Ovary (tissue), 9 donors: ENCODE measurements around the gene PRKCE. TPM values are rescaled to one million over a fixed set of nuclear protein-coding genes. Genes with fewer than 3 reads are reported as not detected.

Experiments
- DNase-seq, 5 donors: peaks; one replicate each; pipeline ENCODE4 v3.0.0-alpha.2; 2019 to 2020
- H3K27ac ChIP-seq, 2 donors: fragments of 200-600 bp; one replicate each; pipeline versions ENCODE4 v1.5.1 to v1.8.0; 2019 to 2022
- H3K27me3 ChIP-seq: fragments of 200-600 bp; one replicate; pipeline ENCODE4 v1.8.0; 2022
- H3K36me3 ChIP-seq: fragments of 200-600 bp; sonication (generic); one replicate; pipeline ENCODE4 v1.5.1; 2019
- H3K4me1 ChIP-seq: one replicate; pipeline ENCODE4 v1.8.1; 2013; ENCODE audit warnings: mild to moderate bottlenecking, moderate library complexity; ENCODE audit not compliant: insufficient read depth
- H3K4me3 ChIP-seq: fragments of 200-600 bp; sonication (generic); one replicate; pipeline ENCODE4 v1.5.1; 2017
- H3K9me3 ChIP-seq, 2 donors: fragments of 200-600 bp in 1 of 2; sonication (generic) in 1 of 2; one replicate each; pipeline versions ENCODE4 v1.5.1 to v1.8.1; 2013 to 2019; ENCODE audit warnings: mild to moderate bottlenecking in 1 of 2, moderate library complexity in 1 of 2
- CTCF ChIP-seq, 3 donors: fragments of 450-650 bp in 2 of 3; fragments of 200-600 bp in 1 of 3; IDR thresholded peaks; one replicate each; pipeline versions ENCODE4 v1.5.1 to v1.8.0; 2016 to 2022; ENCODE audit warnings: antibody characterized with exemption in 3 of 3, mild to moderate bottlenecking in 1 of 3
- EP300 ChIP-seq: sonication (generic); formaldehyde crosslinking; IDR thresholded peaks from one replicate; pipeline ENCODE4 v1.6.1; 2017; ENCODE audit warnings: antibody characterized with exemption
- POLR2A ChIP-seq: fragments of 450-650 bp; IDR thresholded peaks from one replicate; pipeline ENCODE4 v1.6.1; 2017; ENCODE audit warnings: antibody characterized with exemption, mild to moderate bottlenecking, moderate library complexity
- WGBS, 3 donors: extraction: QIAGEN DNeasy Blood & Tissue Kit in 1 of 3; methylation state at CpG; one replicate each; pipeline versions ENCODE4 v1.1.5 to v1.1.7; 2013 to 2017; 5-methylcytosine and 5-hydroxymethylcytosine counted together
- intact Hi-C, 4 donors: fragments of 100-400 bp; cut with DNase I; formaldehyde crosslinking; loops; one replicate each; pipeline versions ENCODE4 v1.11.0 to v1.15.1; 2022 to 2023
- polyA plus RNA-seq, 2 donors: library from polyadenylated mRNA; stranded (reverse); fragments of 200-250 nt in 1 of 2; fragments of 350-450 nt in 1 of 2; fragmentation: Illumina TruSeq in 1 of 2; extraction: RNeasy Lipid Tissue Mini Kit (QIAGEN cat#74804) in 1 of 2; gene quantifications; one replicate each; pipeline ENCODE4 v1.2.3, GENCODE V29; 2013 to 2014
- total RNA-seq, 7 donors: library from RNA; depleted of rRNA in 2 of 7; stranded (reverse); fragments of >200 nt in 2 of 7; fragmentation: NEBNext Ultra II Directional in 3 of 7; extraction: Animal tissue kit (Norgen Biotek cat#: 25700) in 3 of 7; gene quantifications; one replicate each; pipeline versions ENCODE4 v1.1.0 to v1.2.4, GENCODE V29; 2016 to 2023
- donor health status: DM: no; HTN: no; CAD: no; lungs with moderate emphysema.
- donor health status: DM: no; HTN: no; CAD: no.
- donor health status: Bipolar disorder and iron deficiency.
- donor health status: DM: yes; HTN: yes; CAD: no.
- donor health status: DM: no; HTN: no; CAD: no.
- donor health status: DM: yes; HTN: yes; CAD: no.

Gene PRKCE
- total and polyA plus RNA-seq, 9 donors: 3.1 to 22.8 (median 12.8) TPM

GRCh38 chr2:45932278-45932975 lies 281.0 kb downstream of the PRKCE start:
- Histone ChIP-seq H3K36me3 (no peaks in the 10 kb centered on the region), H3K4me1 (peaks cover 5% of the 10 kb centered on the region), H3K9me3 (no peaks in the 10 kb centered on the region), H3K27me3 (no peaks in the 10 kb centered on the region), H3K27ac (no peak overlapping the region), H3K4me3 (no peak overlapping the region)
- DNase-seq: no peak
- WGBS, 3 donors: 87 to 94% (median 90%) methylated on average over 8 of the region's 8 CpGs
- TF ChIP-seq EP300 (no peak), CTCF (IDR thresholded peaks at IDR 0.05) (no peak), POLR2A (no peak)
- intact Hi-C loops: loop anchor here in 2 of 4 donors (10.0 kb wide), 2 partner anchors 48 to 158 kb away; no protein-coding TSS in a partner anchor

GRCh38 chr2:45935791-45936622 lies 284.5 kb downstream of the PRKCE start:
- TF ChIP-seq POLR2A (no peak), CTCF (IDR thresholded peaks at IDR 0.05) (peak; percentile 63 to 91 (median 86))
- H3K27ac ChIP-seq: peak overlapping the region in 1 of 2 donors; percentile 52
- peaks cover 12% of the 10 kb centered on the region for H3K4me1 ChIP-seq
- H3K9me3 ChIP-seq: no peaks in the 10 kb centered on the region
- H3K36me3 ChIP-seq: no peaks in the 10 kb centered on the region
- 33 to 35% (median 33%) methylated on average over 13 of the region's 13 CpGs for WGBS, 3 donors
- peak; percentile 93 to 98 (median 96) for DNase-seq
- H3K27me3 ChIP-seq: no peaks in the 10 kb centered on the region
- intact Hi-C loops: loop anchor here (2.0 to 10.0 kb wide), 5 partner anchors 51 to 294 kb away; no protein-coding TSS in a partner anchor
- H3K4me3 ChIP-seq: no peak overlapping the region

GRCh38 chr2:45936623-45936979 lies 285.1 kb downstream of the PRKCE start:
- H3K27ac ChIP-seq: no peak overlapping the region
- no peaks in the 10 kb centered on the region for H3K27me3 ChIP-seq
- H3K9me3 ChIP-seq: no peaks in the 10 kb centered on the region
- H3K4me3 ChIP-seq: no peak overlapping the region
- no peaks in the 10 kb centered on the region for H3K36me3 ChIP-seq
- H3K4me1 ChIP-seq: peaks cover 12% of the 10 kb centered on the region
- intact Hi-C loops: loop anchor here (2.0 to 10.0 kb wide), 5 partner anchors 52 to 294 kb away; no protein-coding TSS in a partner anchor
- no peak for DNase-seq
- 40 to 48% (median 44%) methylated on average over 5 of the region's 5 CpGs for WGBS, 3 donors
- TF ChIP-seq CTCF (IDR thresholded peaks at IDR 0.05) (no peak), EP300 (no peak), POLR2A (no peak)

GRCh38 chr2:45937990-45938389 lies 286.5 kb downstream of the PRKCE start:
- Histone ChIP-seq H3K27ac (no peak overlapping the region), H3K4me1 (peaks cover 12% of the 10 kb centered on the region)
- TF ChIP-seq EP300 (no peak), CTCF (IDR thresholded peaks at IDR 0.05) (no peak), POLR2A (no peak)

More at GRCh38 chr2:45937990-45938389, 286.5 kb downstream of the PRKCE start:
- no peaks in the 10 kb centered on the region for H3K36me3 ChIP-seq
- no peak for DNase-seq
- intact Hi-C loops: loop anchor here (2.0 to 10.0 kb wide), 5 partner anchors 53 to 296 kb away; no protein-coding TSS in a partner anchor
- H3K4me3 ChIP-seq: no peak overlapping the region
- no peaks in the 10 kb centered on the region for H3K9me3 ChIP-seq
- no peaks in the 10 kb centered on the region for H3K27me3 ChIP-seq
- WGBS, 3 donors: 93 to 99% (median 98%) methylated on average over 4 of the region's 4 CpGs
